Small intestine (tissue), 7 donors: ENCODE results near the gene IL22. TPM values are rescaled to one million over a fixed set of nuclear protein-coding genes. Genes with fewer than 3 reads are reported as not detected.

Source experiments
- DNase-seq, 2 donors: peaks; one replicate each; pipeline versions ENCODE4 v3.0.0 to v3.0.0-alpha.2; 2013
- FAIRE-seq: peaks from 2 replicates; lab custom pipeline; 2012; peaks lifted over from hg19 to GRCh38; lab: Jason Lieb, UNC
- H3K27ac ChIP-seq, 3 donors: one replicate each; pipeline ENCODE4 v1.5.1; 2013; ENCODE audit warnings: low read length in 2 of 3, mild to moderate bottlenecking in 2 of 3, control low read depth in 1 of 3, inconsistent platforms in 1 of 3, low read depth in 1 of 3, moderate library complexity in 1 of 3
- H3K27me3 ChIP-seq, 3 donors: one replicate each; pipeline ENCODE4 v1.6.1; 2013; ENCODE audit warnings: low read length in 3 of 3, inconsistent platforms in 1 of 3; ENCODE audit not compliant: control insufficient read depth in 3 of 3, insufficient read depth in 3 of 3
- H3K36me3 ChIP-seq, 3 donors: one replicate each; pipeline ENCODE4 v1.6.1; 2013; ENCODE audit warnings: low read length in 3 of 3, inconsistent platforms in 1 of 3, low read depth in 1 of 3, mild to moderate bottlenecking in 1 of 3, moderate library complexity in 1 of 3; ENCODE audit not compliant: control insufficient read depth in 3 of 3, insufficient read depth in 2 of 3
- H3K4me1 ChIP-seq, 3 donors: one replicate each; pipeline ENCODE4 v1.6.1; 2013; ENCODE audit warnings: low read length in 2 of 3, inconsistent platforms in 1 of 3, low read depth in 1 of 3, mild to moderate bottlenecking in 1 of 3, moderate library complexity in 1 of 3; ENCODE audit not compliant: control insufficient read depth in 3 of 3, insufficient read depth in 2 of 3
- H3K4me3 ChIP-seq, 3 donors: one replicate each; pipeline ENCODE4 v1.5.1; 2013; ENCODE audit warnings: low read length in 3 of 3, control low read depth in 1 of 3, inconsistent platforms in 1 of 3, low read depth in 1 of 3, mild to moderate bottlenecking in 1 of 3, moderate library complexity in 1 of 3
- H3K9me3 ChIP-seq, 2 donors: one replicate each; pipeline ENCODE4 v1.6.1; 2013; ENCODE audit warnings: low read depth in 1 of 2, low read length in 1 of 2; ENCODE audit not compliant: control insufficient read depth in 2 of 2, insufficient read depth in 1 of 2
- WGBS, 3 donors: extraction: QIAGEN DNeasy Blood & Tissue Kit; methylation state at CpG; one replicate each; pipeline ENCODE4 v1.1.7; 2013; 5-methylcytosine and 5-hydroxymethylcytosine counted together
- polyA plus RNA-seq, 4 donors: library from polyadenylated mRNA; stranded (reverse) in 3 of 4; unstranded in 1 of 4; fragments of 200-250 nt in 3 of 4; fragments of 120-200 nt in 1 of 4; gene quantifications; one replicate each; pipeline versions ENCODE4 v1.2.1 to v1.2.3, GENCODE V29; 2013
- donor health status: healthy with polysubstance abuse.
- donor health status: control.
- donor health status: control.
- donor health status: Bipolar disorder and iron deficiency.
- donor health status: healthy.

The IL22 gene
- polyA plus RNA-seq, 4 donors, result not detected

DNA sequence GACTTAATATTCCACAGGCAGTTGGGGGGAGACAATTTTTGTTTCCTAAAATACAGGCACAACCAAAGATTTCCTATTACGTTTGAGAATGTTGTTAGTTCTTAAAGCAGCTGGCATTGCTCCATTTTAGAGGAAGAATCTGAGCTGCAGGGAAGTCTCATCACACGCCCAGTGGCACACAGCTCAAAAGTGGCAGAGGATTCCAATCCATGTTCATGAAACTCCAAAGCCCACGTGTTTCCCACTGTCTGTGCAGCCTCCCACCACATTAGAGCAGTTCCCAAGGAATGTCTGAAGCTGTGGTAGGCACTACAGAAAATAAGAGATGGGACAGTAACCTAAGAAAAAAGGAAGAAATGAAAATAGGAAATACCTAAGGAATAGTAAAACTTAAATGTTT, 21.7 kb downstream of the IL22 start:
- no peaks in the 10 kb centered on the region for H3K36me3 ChIP-seq
- no peak for FAIRE-seq
- no peaks in the 10 kb centered on the region for H3K4me1 ChIP-seq
- no peaks in the 10 kb centered on the region for H3K9me3 ChIP-seq
- H3K4me3 ChIP-seq, result no peak overlapping the region
- WGBS, 3 donors, result 39 to 50% (median 49%) methylated on average over 3 of the region's 3 CpGs
- H3K27me3 ChIP-seq, result no peaks in the 10 kb centered on the region
- no peak for DNase-seq
- H3K27ac ChIP-seq, result no peak overlapping the region

GRCh38 chr12:68231229-68231628, 22.2 kb downstream of the IL22 start:
- Histone ChIP-seq H3K36me3 (no peaks in the 10 kb centered on the region), H3K27me3 (no peaks in the 10 kb centered on the region), H3K9me3 (no peaks in the 10 kb centered on the region), H3K27ac (no peak overlapping the region), H3K4me3 (no peak overlapping the region), H3K4me1 (no peaks in the 10 kb centered on the region)
- DNase-seq, result no peak
- no peak for FAIRE-seq

DNA sequence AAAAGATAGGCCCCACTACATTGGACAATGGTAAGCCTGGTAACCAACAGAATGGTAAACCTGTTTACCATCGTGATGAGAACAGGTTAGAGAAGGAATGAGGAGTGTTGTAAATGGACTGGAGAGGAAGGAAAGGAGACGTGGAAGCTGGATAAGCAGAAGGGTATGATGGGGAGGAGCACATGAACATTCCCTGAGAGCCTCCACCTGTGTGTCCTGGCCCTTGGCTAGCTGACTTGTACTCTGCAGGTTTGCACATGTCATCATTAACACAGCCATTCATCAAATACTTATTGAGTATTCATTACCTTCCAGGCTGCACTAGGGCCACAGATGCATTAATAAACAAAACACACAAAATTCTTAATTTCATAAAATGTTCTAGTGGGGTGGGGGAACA, 23.4 kb downstream of the IL22 start:
- no peaks in the 10 kb centered on the region for H3K27me3 ChIP-seq
- H3K36me3 ChIP-seq, result no peaks in the 10 kb centered on the region
- FAIRE-seq, result no peak
- H3K27ac ChIP-seq, result no peak overlapping the region
- H3K4me3 ChIP-seq, result no peak overlapping the region
- no peak for DNase-seq
- no peaks in the 10 kb centered on the region for H3K4me1 ChIP-seq
- 68 to 81% (median 75%) methylated on average over 2 of the region's 2 CpGs for WGBS, 3 donors
- H3K9me3 ChIP-seq, result no peaks in the 10 kb centered on the region

- Histone ChIP-seq H3K4me3 (no peak overlapping the region), H3K4me1 (no peaks in the 10 kb centered on the region), H3K9me3 (no peaks in the 10 kb centered on the region), H3K27ac (no peak overlapping the region), H3K27me3 (no peaks in the 10 kb centered on the region), H3K36me3 (no peaks in the 10 kb centered on the region)
- DNase-seq, result peak in 1 of 2 donors; percentile 26
- FAIRE-seq, result no peak
- 18 to 52% (median 51%) methylated on average over 2 to 3 of the region's 3 CpGs for WGBS, 3 donors
Observed at GRCh38 chr12:68227356-68227755, 26.0 kb downstream of the IL22 start.

DNA sequence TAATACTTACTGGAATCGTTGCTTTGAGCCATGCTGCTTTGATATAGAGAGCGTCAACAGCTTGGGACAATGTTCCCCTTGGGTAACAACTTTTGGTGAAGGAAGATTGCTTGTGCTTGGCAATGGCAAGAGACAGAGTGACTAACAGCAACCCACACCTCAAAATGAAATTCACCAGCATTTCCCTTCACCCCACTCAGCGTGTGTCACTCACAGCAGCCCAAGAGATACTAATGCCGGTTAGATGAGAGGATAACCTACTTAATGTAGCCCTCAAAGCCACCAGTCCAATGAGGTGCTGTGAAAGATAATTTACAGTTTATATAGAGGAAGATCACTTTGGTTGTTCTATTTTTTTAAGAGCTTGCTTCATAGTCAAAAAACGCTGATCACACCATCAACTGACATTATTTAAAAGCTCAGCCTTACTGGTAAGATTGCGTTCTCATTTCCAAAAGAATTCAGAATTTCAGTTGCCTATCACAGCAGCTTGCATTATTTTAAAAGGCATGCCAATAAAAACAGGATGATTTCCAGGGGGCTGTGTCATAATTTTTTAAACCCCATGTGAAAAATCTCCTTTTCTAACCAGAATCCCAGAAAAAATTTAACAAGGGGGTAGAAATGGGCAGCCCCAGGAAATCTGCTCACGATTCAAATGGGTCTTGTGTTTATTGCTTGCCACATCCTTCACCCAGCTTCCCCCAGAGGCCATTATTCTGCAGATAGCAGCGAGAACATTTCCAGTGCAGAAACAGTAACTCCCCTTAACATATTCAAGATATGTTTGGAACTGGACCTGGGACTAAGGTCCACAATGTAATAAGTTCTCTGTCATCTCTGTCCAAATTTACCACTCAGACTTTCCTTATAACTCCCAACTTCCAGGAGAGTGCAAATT, 27.6 kb downstream of the IL22 start, which contains the start of gene IL26:
TSS of gene IL26 (minus strand) at position 235 of the 901 bp plus-strand sequence. CDS start at position 181, 54 bp downstream.
- Histone ChIP-seq H3K4me1 (no peaks in the 10 kb centered on the region), H3K4me3 (no peak within 1 kb of the TSS), H3K36me3 (no peaks in the 10 kb centered on the region), H3K9me3 (no peaks in the 10 kb centered on the region), H3K27me3 (no peaks in the 10 kb centered on the region), H3K27ac (no peak within 1 kb of the TSS)
- DNase-seq (no peak), FAIRE-seq (no peak)
- 71 to 77% (median 73%) methylated on average over 8 of the region's 8 CpGs for WGBS, 3 donors

DNA sequence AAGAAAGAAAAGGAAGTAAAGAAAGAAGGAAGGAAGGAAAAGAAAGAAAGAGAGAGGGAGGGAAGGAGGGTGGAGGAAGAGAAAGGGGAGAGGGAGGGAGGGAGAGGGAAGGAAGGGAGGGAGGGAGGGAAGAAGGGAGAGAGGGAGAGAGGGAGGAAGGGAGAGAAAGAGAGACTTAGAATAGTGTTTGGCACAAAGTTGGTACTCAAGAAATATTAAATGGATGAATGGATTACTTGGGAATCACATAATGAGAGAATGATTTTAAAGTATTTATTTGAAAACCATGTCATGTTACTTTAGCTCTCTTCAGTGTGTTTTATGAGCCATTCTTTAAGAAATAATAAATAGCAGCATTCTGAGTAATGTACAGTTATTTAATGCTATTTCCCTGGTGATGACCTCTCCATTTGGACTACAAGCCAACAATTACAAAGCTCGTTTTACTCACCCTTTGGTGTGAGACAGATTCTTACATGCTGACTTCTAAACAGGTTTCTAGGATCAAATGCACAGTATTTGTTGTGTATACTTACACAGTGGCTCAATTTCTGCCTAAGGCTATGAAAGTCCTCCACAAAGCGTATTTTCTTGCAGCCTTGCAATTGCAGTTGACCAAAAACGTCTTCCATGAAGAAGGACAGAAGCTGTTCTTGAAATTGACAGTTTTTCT, 28.7 kb downstream of the IL22 start:
- H3K4me1 ChIP-seq, result no peaks in the 10 kb centered on the region
- H3K27ac ChIP-seq, result no peak overlapping the region
- H3K9me3 ChIP-seq, result no peaks in the 10 kb centered on the region
- no peaks in the 10 kb centered on the region for H3K36me3 ChIP-seq
- no peaks in the 10 kb centered on the region for H3K27me3 ChIP-seq
- no peak for FAIRE-seq
- WGBS, 3 donors, result 63 to 73% (median 68%) methylated on average over 3 of the region's 3 CpGs
- no peak overlapping the region for H3K4me3 ChIP-seq
- no peak for DNase-seq

- Histone ChIP-seq H3K36me3 (no peaks in the 10 kb centered on the region), H3K27ac (no peak overlapping the region), H3K4me3 (no peak overlapping the region), H3K4me1 (no peaks in the 10 kb centered on the region), H3K9me3 (no peaks in the 10 kb centered on the region), H3K27me3 (no peaks in the 10 kb centered on the region)
- FAIRE-seq (no peak), DNase-seq (peak; percentile 79 to 85)
- WGBS, 3 donors, result 2 to 4% (median 3%) methylated on average over 12 of the region's 12 CpGs
Observed at GRCh38 chr12:68223067-68223747, 30.2 kb downstream of the IL22 start.

- Histone ChIP-seq H3K9me3 (no peaks in the 10 kb centered on the region), H3K4me3 (peak overlapping the region in 1 of 3 donors; percentile 5), H3K4me1 (no peaks in the 10 kb centered on the region), H3K27ac (no peak overlapping the region), H3K27me3 (no peaks in the 10 kb centered on the region), H3K36me3 (no peaks in the 10 kb centered on the region)
- FAIRE-seq, result no peak
- DNase-seq, result no peak
- WGBS, 3 donors, result 50 to 69% (median 66%) methylated on average over 6 of the region's 6 CpGs
Observed at GRCh38 chr12:68222326-68222725, 31.1 kb downstream of the IL22 start.
